K562 (cell line): ENCODE measurements around the gene SDHC. TPM values are rescaled to one million over a fixed set of nuclear protein-coding genes. Genes with fewer than 3 reads are reported as not detected.

Experiments
- ARHGAP35 ChIP-seq: fragments of 450-650 bp; IDR thresholded peaks from 2 replicates; pipeline ENCODE4 v1.6.1; 2018; ENCODE audit not compliant: partially characterized antibody
- ASH1L ChIP-seq: fragments of 450-650 bp; IDR thresholded peaks from 2 replicates; pipeline ENCODE4 v1.6.1; 2018; ENCODE audit warnings: borderline replicate concordance, mild to moderate bottlenecking, low read depth; ENCODE audit not compliant: partially characterized antibody
- BRD4 ChIP-seq: fragments of 200-600 bp; sonication (generic); IDR thresholded peaks from 2 replicates; pipeline ENCODE4 v1.6.1; 2017; ENCODE audit warnings: inconsistent platforms
- CBX3 ChIP-seq, 2 experiments: IDR thresholded peaks; 1 replicate in 1 of 2; 2 replicates in 1 of 2; pipeline ENCODE4 v1.6.1; 2012; ENCODE audit warnings: inconsistent platforms in 2 of 2, low read length in 2 of 2, borderline replicate concordance in 1 of 2, control low read depth in 1 of 2
- CTCFL ChIP-seq: IDR thresholded peaks from 2 replicates; pipeline ENCODE4 v1.6.1; 2011; ENCODE audit warnings: borderline replicate concordance, low read depth, mild to moderate bottlenecking, moderate library complexity, low read length; ENCODE audit not compliant: insufficient read depth, poor library complexity, severe bottlenecking
- CXXC5 ChIP-seq: fragments of 250-450 bp; sonication (Bioruptor Pico); IDR thresholded peaks from 2 replicates; pipeline ENCODE4 v1.8.0; 2022; ENCODE audit warnings: inconsistent platforms, mild to moderate bottlenecking, moderate library complexity
- DACH1 ChIP-seq: fragments of 450-650 bp; IDR thresholded peaks from 2 replicates; pipeline ENCODE4 v1.6.1; 2018; ENCODE audit not compliant: partially characterized antibody
- ETV5 ChIP-seq: sonication (generic); formaldehyde crosslinking; IDR thresholded peaks from 2 replicates; pipeline ENCODE4 v1.4.0; 2020; ENCODE audit warnings: low read depth, mild to moderate bottlenecking, missing genetic modification reagents
- FOXA1 ChIP-seq: fragments of 450-650 bp; IDR thresholded peaks from 2 replicates; pipeline ENCODE4 v1.6.1; 2016; ENCODE audit warnings: mild to moderate bottlenecking, borderline replicate concordance
- MAFK ChIP-seq: IDR thresholded peaks from 2 replicates; pipeline ENCODE4 v1.6.1; 2011; ENCODE audit warnings: low read length, improper control_type of control experiment
- MXD1 ChIP-seq: fragments of 250-450 bp; sonication (Bioruptor Pico); IDR thresholded peaks from 2 replicates; pipeline ENCODE4 v1.8.0; 2021; ENCODE audit warnings: borderline replicate concordance, mild to moderate bottlenecking, moderate library complexity; ENCODE audit not compliant: poor library complexity, severe bottlenecking
- NR2C2 ChIP-seq, 2 experiments: fragments of 200-800 bp in 1 of 2; sonication (Bioruptor generic) in 1 of 2; sonication (generic) in 1 of 2; formaldehyde crosslinking in 1 of 2; IDR thresholded peaks; 2 replicates each; pipeline versions ENCODE4 v1.6.1 to v1.8.0; 2016 to 2022; ENCODE audit warnings: mild to moderate bottlenecking in 1 of 2, missing compliant biosample characterization in 1 of 2, missing genetic modification characterization in 1 of 2, missing genetic modification reagents in 1 of 2
- PML ChIP-seq: IDR thresholded peaks from 2 replicates; pipeline ENCODE4 v1.6.1; 2012; ENCODE audit warnings: low read length, inconsistent platforms
- PREB ChIP-seq: sonication (generic); formaldehyde crosslinking; IDR thresholded peaks from 2 replicates; pipeline ENCODE4 v1.8.1; 2023; ENCODE audit warnings: mild to moderate bottlenecking, missing genetic modification reagents
- SMARCB1 ChIP-seq: IDR thresholded peaks from 2 replicates; pipeline ENCODE4 v1.6.1; 2011; ENCODE audit warnings: improper control_type of control experiment, low read depth; ENCODE audit not compliant: insufficient read length
- TAF1 ChIP-seq: IDR thresholded peaks from 2 replicates; pipeline ENCODE4 v1.6.1; 2011; ENCODE audit warnings: mild to moderate bottlenecking, low read length, moderate library complexity; ENCODE audit not compliant: insufficient read depth, control insufficient read depth, severe bottlenecking; ENCODE audit errors: extremely low read depth
- ZBTB2 ChIP-seq: fragments of 450-650 bp; IDR thresholded peaks from 2 replicates; pipeline ENCODE4 v1.6.1; 2016; ENCODE audit warnings: antibody characterized with exemption
- ZNF431 ChIP-seq: sonication (generic); formaldehyde crosslinking; IDR thresholded peaks from 2 replicates; pipeline ENCODE4 v1.8.0; 2022; ENCODE audit warnings: mild to moderate bottlenecking, missing genetic modification reagents
- ZNF740 ChIP-seq, 3 experiments: fragments of 200-800 bp in 1 of 3; sonication (Bioruptor generic) in 1 of 3; sonication (generic) in 1 of 3; formaldehyde crosslinking in 1 of 3; IDR thresholded peaks; 2 replicates each; pipeline versions ENCODE4 v1.6.1 to v1.8.0; 2016 to 2022; ENCODE audit warnings: mild to moderate bottlenecking in 2 of 3, missing compliant biosample characterization in 2 of 3, missing genetic modification characterization in 2 of 3, missing genetic modification reagents in 1 of 3
- polyA plus RNA-seq, 8 experiments: library from polyadenylated mRNA; depleted of rRNA in 4 of 8; stranded (reverse) in 5 of 8; unstranded in 3 of 8; fragments of >200 nt; fragmentation: Nextera tagmentation in 2 of 8; fragmentation: Illumina TruSeq in 1 of 8; extraction: Ambion mirVana in 2 of 8; extraction: Trizol in 1 of 8; gene quantifications; 2 replicates each; pipeline versions ENCODE4 v1.2.1 to v1.2.3, GENCODE V29; 2011 to 2014; ENCODE audit warnings: inconsistent platforms in 1 of 8, missing spikeins in 1 of 8
- total RNA-seq, 7 experiments: library from RNA; depleted of rRNA in 6 of 7; stranded (reverse); fragments of >200 nt in 6 of 7; fragmentation: Illumina TruSeq in 2 of 7; extraction: Trizol in 2 of 7; gene quantifications; 2 replicates each; pipeline versions ENCODE4 v1.2.1 to v1.2.3, GENCODE V29; 2011 to 2021; ENCODE audit warnings: low replicate concordance in 1 of 7

SDHC gene
- total and polyA plus RNA-seq, 9 of the 15 experiments (the other 6 are each of a cell fraction or from before 2014, with no cell fraction given) = 7.7 to 309 (median 174) TPM

GRCh38 chr1:161389691-161390558 lies 75.7 kb downstream of the SDHC start (continued):
- TF ChIP-seq ETV5 (peak; percentile 92), BRD4 (peak; percentile 74; the same call in 1 of the 2 replicates), SMARCB1 (no peak), ZNF431 (CRISPR knock-in tag) (no peak), ARHGAP35 (no peak), PREB (CRISPR knock-in tag) (no peak), PML (peak; percentile 75), CBX3 (IDR thresholded peaks at IDR 0.05; ENCODE audit: borderline replicate concordance in 1 of 2, low read length in 2 of 2) (0 out of 3 replicates have a peak, but pooled peaks of 1 of the 2 experiments have one; percentile 48), FOXA1 (no peak), CTCFL (no peak), DACH1 (peak; percentile 86), NR2C2 (CRISPR knock-in tag; IDR thresholded peaks at IDR 0.05) (no peak), NR2C2 (tag; IDR thresholded peaks at IDR 0.05) (peak; percentile 68), ZNF740 (CRISPR knock-in tag; IDR thresholded peaks at IDR 0.05) (no peak), ZNF740 (tag; IDR thresholded peaks at IDR 0.05) (no peak), ASH1L (no peak), ZBTB2 (peak; percentile 69; the same call in 1 of the 2 replicates), CXXC5 (peak; percentile 77), MXD1 (no peak), TAF1 (peak; percentile 89), MAFK (peak; percentile 34; the same call in 1 of the 2 replicates)
